Skin epidermis (tissue), 12 donors: Measurements from ENCODE around the gene C4orf50.
"Not testable (repeated sequence)": the region's sequence is repeated elsewhere in the genome, so short reads cannot be mapped to it uniquely, and the experiment has no call there.

Experiments
- H3K27ac ChIP-seq, 21 experiments: fragments of 200-600 bp; sonication (generic) in 11 of 21; one replicate each; pipeline ENCODE4 v1.5.0; 2020; ENCODE audit warnings: mild to moderate bottlenecking in 3 of 21, inconsistent platforms in 2 of 21, moderate library complexity in 2 of 21
- H3K4me3 ChIP-seq, 7 experiments: fragments of 200-600 bp; sonication (generic) in 2 of 7; one replicate each; pipeline ENCODE4 v1.5.0; 2020; ENCODE audit warnings: inconsistent platforms in 2 of 7, mild to moderate bottlenecking in 2 of 7, moderate library complexity in 1 of 7

Gene C4orf50

DNA sequence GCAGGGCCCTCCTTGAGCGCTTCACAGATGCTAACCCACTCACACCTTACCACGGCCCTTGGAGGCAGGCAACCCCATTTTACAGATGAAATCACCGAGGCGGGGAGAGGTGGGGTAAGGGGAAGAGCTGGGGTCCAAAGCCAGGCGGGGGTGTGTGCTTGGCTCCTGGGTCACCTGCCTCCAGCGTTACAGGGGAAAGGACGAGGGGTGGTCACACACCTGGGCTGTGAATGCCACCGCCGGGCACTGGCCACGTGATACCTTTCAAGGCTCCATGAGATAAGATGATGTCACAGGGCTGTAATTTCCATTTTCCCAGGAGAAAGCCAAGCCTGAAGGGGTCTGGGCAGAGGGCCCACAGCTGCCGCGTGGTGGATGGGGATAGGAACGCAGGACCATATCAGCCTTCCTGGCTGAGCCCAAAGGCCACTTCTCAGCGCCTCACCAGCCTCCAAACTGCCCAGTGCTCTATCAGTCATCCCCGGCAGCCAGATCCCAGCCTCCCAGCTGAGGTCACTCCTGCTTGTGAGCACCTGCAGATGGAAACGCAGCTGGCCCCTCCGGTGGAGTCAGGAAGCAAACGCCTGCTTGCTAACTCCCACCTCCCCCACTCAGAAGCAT, 62.9 kb downstream of the C4orf50 start:
- Histone ChIP-seq H3K27ac (no peak overlapping the region), H3K4me3 (no peak overlapping the region)

DNA sequence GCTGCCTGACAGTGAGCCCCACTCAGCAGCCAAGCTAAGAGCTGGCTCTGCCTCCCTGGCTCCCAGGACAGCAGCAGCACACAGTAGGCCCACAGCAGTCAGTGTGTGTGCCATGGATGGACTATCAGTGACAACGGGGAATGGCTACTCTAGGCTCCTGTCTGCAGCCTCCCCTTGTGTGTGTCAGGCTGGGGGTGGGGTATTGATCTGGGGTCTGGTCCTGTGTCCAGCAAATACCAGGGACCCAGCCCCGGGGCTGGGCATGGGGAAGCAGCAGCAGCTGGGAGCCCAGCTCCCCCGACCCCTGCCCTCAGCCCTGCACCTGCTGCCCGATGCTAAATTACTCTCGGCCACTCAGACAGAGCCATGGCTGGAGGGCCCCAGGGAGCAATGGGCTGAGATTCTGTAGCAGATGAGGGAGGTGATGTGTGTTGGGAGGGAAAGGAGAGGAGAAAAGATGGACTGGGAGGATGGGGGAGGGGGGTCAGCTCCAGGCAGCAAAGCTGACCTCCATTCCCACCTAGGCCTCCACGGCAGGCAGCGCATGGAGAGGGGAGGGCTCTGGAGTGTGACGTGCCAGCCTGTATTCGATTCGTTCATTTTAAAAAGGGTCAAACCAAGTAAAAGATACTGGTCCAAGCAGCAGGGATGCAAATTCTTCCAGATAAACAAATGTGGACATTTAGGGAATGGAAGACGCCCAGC, 64.0 kb downstream of the C4orf50 start:
- Histone ChIP-seq H3K27ac (no peak overlapping the region), H3K4me3 (no peak overlapping the region)

DNA sequence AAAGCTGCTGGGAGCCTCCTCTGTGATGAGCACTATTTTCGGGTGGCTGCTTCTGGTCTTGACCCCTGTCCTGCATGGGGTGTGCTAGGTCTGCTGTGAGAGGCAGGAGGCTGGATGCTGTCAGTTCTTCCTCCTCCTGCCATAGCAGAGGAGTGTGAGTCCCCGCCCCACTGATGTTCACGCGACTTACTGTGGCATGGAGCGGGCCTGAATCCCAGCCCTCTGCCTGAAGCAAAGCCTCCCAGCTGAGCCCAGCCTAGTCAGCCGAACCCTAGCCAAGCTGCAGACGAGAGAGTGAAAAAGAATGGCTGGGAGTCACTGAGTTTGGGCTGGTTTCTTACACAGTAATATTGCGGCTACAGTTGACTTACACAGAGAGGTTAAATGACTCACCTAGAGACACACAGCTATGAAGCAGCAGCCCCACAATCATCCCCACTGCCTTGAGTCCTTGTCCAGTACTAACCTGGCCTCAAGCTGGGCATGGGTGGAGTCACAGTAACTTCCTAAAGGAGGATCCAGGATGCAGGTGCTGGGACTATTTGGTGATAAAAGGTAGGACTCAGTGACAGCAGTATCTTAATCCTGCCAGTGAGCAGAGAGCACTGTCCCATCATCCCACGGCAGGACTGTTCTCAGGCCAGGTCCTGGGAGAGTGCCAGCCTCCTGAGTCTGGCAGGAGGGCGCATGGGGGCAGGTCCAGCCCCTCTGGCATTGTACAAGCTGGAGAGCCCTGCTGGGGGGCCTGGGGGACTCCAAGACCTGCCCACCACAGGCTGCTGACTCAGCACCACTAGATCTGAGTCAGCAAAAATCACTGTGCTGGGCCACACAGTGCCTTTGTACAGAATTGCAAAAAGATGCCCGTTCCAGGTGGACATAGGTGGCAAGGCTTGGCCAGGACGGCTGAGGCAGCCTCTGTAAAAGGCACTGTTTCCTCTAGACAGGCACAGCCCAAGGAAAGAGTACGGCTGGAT, 65.0 kb downstream of the C4orf50 start:
- H3K4me3 ChIP-seq, result no peak overlapping the region
- H3K27ac ChIP-seq, result no peak overlapping the region

DNA sequence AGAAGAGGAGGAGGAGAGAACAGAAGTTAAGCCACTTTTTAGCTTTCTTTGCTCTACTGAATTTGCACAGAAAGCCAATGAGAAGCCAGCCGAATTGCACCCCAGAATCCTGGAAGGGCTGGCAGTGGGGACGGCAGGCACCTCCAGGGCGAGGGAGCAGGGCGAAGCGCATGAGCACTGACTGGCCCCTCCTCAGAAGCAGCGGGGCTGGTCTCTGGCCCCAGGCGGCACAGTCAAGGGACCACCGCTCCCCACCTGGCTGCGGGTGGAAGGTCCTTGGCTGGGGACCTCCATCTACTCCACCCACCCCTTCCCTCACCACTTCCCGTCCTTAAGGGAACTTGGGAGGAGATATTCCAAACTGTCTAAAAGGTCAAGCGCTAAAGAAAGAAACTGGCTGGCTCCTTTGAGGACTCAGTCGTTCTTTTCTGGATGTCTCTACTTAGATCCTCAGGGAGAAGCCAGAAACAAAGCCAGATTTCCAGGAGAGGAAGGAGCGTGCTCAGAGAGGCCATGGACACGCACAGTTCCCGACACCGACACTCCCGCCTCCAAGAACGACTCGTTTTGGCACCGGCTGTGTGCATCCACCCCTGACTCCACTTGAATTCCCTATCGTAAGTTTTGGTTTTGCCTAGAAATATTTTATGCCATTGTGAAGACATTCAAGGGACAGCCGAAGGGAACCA, 65.8 kb downstream of the C4orf50 start:
- no peak overlapping the region for H3K27ac ChIP-seq
- H3K4me3 ChIP-seq, result no peak overlapping the region

DNA sequence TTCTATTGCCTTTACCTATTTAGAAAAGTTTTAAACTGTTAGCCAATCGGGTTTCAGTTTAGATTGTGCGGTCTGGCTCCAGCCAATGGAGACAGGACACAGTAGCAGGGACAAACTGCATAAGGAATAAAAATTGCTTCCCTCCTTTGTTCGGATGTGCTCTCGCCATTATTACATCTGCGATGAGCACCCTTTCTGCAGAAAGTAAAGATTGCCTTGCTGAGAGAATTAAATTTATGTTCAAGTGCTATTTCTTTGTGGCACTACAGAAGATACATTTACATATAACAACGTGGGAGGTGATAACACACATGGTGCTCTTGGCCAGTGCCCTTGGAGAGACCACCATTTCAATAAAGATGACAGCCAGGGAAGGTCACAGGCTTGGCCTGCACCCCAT, 71.6 kb downstream of the C4orf50 start:
- not testable (repeated sequence) for H3K27ac ChIP-seq

DNA sequence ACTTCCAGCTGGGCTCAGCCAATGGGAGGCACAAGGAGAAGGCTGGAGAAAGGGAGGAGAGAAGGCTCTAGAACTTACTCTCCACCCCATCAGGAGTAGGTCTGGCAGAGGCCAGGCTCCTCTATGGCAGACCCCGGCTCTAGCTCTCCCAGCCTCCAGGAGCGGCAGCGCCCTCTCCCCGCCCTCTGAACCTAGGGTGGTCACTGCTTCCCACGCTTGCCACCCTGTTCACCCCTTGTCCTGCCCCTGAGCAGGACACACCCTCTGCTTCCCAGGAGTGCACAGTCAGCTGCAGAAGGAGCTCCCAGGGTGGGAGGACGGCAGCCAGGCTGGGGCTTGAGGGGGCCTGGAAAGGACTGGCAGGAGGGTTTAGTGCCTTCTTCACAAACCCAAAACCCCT, 72.3 kb downstream of the C4orf50 start:
- Histone ChIP-seq H3K4me3 (no peak overlapping the region), H3K27ac (no peak overlapping the region)

More for the DNA sequence above, 71.6 kb downstream of the C4orf50 start:
- not testable (repeated sequence) for H3K4me3 ChIP-seq

DNA sequence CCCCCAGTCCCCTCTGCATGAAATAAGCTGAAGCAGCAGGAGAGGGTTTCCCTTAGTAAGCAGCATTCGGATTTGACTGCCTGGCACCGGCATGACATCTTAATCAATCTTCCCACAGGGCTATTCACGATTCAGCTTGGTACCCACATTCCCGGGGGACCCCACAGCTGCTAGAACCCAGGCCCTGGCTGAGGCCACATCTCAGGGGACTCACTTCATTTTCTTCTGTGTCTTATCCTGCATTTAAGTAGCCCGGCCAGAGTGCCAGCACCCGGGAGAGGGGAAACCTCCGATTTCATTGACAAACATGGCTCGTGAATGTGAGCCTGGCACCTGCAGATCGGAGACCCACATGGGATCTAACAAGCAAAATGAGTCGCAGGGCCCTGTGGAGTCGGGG, 73.1 kb downstream of the C4orf50 start:
- H3K27ac ChIP-seq, result no peak overlapping the region
- no peak overlapping the region for H3K4me3 ChIP-seq

DNA sequence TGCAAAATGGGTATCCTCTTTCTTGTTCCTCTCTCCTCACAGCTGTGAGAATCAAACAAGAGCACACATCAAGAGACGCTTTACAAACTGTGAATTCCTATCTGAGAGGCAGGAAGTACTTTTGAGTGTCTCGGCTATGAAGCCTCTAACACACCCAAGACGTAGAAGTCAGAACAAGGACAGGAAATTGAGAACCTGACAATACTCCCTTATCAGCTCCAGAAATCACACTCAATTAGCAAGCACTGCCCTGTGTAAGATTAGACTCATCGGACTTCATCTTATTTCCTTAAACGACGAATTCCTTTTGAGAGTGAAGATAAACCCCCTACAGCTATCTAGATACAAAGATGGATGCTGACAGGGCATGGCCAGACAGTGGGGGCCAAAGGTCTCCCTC, 74.7 kb downstream of the C4orf50 start:
- Histone ChIP-seq H3K27ac (no peak overlapping the region), H3K4me3 (no peak overlapping the region)

DNA sequence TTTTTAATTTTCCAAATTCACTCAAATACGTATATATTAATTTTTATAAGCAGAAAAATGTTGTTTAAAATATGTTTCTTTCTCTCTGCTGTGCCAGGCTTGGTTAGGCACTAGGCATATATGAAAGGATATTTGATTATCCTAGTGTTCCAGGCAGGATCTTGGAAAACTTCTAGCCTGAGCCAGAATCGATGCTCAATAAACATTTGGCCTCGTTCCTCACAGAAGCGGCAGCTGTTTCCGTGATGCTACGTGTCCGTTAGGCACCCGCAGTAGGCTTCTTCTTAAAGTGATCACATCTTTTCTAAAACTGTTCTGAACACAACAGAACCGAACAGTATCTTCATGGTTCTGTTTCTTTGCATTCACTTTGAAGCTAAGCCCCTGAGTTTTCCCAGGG, 75.3 kb downstream of the C4orf50 start:
- H3K4me3 ChIP-seq, result no peak overlapping the region
- no peak overlapping the region for H3K27ac ChIP-seq

DNA sequence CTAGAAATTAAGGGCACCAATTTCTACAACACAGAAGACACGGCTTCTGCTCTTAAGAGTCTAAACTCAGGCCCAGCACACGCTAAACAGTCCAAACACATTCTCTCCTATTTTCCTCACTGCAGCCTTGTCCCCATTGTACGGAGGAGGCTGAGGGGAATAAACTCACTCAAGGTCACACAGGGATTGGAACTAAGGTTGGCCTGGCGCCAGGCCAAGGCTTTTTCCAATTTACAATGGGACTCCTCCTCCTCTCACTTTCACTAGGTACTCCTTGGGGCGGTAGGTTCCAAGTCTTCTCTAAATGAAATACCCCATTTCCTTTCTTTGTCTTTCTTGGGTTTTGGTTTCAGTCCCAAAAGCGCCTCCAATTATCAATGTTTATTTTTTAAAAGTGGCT, 76.6 kb downstream of the C4orf50 start:
- no peak overlapping the region for H3K4me3 ChIP-seq

DNA sequence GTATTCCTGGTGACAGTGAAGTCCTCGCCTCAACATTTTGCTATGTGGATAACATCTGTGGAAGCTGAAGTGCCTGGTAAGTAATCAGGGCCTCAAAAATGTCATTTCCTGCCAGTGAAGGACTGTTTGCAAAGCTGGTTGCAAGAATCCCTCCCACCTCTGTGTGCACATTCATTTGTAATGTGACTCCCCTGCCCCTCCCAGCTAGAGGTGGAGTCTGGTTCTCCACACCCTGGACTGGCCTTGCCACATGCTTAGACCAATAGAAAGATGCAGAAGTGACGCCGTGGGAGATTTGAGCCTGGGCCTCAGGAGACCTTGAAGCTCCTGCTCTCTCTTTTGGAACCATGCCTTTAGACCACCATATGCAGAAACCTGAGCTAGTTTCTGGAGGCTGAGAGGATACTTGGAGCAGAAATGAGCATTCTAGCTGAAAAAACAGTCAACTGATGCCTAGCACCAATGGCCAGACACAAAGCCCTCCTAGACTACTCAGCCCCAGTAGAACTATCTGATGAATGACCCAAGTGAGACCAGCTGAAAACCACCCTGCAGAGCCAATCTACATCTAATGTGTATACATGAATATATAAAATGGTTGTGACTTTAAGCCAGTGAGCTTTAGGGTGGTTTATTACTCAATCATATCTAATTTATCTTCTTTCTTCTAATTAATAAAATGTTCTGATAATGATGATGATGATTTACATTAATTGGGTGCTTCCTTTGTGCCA, 77.6 kb downstream of the C4orf50 start:
- Histone ChIP-seq H3K4me3 (no peak overlapping the region), H3K27ac (no peak overlapping the region)

More for the DNA sequence above, 76.6 kb downstream of the C4orf50 start:
- no peak overlapping the region for H3K27ac ChIP-seq

DNA sequence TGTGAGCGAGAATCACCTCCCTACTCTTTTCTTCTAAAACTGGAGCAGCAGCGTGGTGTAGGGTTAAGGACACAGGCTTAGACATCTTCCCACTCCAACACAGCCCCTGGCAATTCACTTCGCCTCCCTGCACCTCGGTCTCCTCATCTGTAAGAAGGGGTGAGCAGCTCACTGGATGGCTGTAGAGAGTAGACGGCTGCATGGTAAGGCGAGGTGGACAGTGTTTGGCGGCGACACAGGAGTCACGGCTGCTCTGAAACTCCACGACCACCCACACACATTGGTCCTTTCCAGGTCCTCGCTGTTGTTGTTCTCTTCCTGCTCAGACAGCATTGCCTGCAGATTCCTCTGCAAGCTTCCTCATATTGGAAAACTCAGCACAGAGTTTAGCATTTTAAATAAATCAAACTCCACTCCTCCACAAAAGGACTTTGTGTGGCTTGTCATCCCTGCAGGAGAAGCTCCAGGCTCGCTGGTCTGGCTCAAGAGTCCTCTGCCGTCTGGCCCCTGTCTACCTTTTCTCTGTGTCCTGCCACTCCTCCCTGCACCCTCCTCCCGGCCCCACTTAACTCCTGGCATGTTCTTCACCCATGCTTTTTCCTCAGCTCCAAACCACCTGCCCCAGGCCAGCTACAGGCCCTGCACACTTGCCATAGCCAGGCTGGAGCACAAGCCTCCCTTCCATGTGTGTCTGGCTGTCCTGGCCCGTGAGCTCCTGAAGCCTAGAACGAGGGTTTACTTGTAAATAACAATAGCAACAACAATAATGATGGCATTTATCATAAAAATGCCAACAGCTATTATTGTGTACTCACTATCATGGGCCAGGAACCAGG, 84.0 kb downstream of the C4orf50 start:
- Histone ChIP-seq H3K27ac (no peak overlapping the region), H3K4me3 (no peak overlapping the region)

DNA sequence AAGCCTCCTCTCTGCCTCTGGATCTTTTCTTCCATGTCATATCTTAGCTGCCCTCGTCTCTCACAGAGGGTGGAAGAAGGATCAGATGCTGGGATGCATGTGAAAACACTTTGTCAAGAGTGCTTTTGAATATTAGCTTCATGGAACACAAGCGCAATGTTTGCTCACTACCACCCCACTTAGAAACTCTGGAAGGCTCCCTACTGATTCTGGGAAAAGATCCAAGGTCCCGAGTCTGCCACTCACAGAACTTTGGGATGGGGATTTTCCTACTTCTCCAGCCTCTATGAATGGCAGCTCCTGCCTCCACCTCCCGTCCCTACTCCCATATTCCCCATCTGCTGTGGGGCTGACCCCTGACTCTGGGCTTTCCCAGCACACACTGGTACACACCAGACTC, 85.1 kb downstream of the C4orf50 start:
- H3K27ac ChIP-seq, result no peak overlapping the region
- H3K4me3 ChIP-seq, result no peak overlapping the region

DNA sequence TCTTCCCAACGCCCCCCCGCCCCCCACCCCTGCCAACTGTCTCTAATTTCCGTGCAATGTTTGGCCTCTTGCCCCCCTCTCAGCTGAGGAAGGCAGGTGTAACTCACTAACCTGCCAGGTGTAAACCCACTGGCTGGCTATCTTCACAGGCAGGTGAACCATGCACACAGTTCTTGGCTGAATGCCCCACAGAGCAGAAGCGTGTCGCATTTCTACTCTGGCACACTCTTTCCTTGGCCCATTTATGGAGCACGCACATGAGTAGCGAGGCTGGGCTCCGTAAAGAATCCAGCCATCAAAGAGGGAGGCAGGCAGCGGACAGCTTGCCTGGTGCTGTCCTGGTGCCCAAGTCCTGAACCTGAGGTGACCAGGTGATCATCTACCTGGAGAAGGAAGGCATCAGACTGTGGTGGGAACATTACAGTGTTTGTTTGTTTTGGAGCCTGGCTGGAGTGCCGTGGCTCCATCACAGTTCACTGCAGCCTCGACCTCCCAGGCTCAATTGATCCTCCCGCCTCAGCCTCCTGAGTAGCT, 86.1 kb downstream of the C4orf50 start:
- Histone ChIP-seq H3K27ac (no peak overlapping the region), H3K4me3 (no peak overlapping the region)

DNA sequence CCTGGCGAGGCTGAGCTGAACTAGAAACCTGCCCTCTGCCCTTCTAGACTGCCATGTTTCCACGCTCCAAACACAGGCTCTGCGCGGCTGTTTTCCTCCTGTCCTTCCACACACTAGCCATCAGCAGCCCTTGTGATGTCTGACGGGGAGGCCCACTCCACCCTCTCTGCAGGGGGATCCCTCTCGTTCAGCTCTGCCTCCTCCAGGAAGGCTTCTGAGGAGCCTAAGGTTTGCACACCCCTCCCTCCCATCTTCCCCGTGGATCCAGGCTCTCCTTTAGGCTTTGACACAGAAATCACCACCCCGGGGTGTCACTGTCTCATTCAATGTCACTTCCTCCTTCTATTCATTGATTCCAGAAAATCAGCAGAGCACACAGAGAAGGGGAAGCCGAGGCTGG, 86.7 kb downstream of the C4orf50 start:
- Histone ChIP-seq H3K27ac (no peak overlapping the region), H3K4me3 (no peak overlapping the region)

DNA sequence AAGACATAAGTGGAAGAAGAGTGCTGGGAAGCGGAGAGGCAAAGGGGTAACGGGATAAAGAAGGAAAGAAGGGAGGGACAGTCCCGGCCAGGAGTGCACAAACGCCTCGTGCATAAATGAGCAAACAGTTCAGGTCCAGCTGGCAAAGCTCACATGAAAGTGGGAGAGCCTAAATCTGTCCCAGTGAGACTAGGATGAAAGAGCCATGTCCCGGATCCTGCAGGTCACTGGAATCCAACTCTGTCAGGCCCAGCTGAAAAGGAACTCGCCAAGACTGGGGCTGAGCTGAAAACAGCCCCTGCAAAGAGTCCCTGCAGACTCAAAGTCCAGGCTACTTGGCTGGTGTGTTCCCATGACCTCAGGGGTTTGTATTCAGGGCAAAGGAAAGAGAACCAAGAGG, 87.4 kb downstream of the C4orf50 start:
- no peak overlapping the region for H3K27ac ChIP-seq
- no peak overlapping the region for H3K4me3 ChIP-seq

DNA sequence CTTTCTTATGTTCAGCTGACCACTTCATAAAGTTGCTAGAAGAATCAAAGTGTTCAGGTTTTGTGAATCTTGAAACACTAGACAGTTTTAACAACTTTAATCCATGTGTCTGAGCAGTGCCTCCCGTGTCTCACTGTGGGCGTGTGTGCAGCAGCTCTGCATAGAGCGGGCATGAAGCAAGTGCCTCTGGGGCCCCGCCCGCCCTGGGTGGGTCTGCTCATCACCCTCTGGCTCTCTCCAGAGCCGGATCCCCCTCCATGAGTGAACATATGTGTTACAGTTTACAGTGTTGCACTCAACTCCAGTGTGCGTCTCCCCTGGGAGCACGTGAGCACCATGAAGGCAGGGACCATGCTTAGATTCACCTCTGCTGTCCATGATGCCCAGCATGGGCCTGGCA, 87.8 kb downstream of the C4orf50 start:
- Histone ChIP-seq H3K4me3 (no peak overlapping the region), H3K27ac (no peak overlapping the region)

DNA sequence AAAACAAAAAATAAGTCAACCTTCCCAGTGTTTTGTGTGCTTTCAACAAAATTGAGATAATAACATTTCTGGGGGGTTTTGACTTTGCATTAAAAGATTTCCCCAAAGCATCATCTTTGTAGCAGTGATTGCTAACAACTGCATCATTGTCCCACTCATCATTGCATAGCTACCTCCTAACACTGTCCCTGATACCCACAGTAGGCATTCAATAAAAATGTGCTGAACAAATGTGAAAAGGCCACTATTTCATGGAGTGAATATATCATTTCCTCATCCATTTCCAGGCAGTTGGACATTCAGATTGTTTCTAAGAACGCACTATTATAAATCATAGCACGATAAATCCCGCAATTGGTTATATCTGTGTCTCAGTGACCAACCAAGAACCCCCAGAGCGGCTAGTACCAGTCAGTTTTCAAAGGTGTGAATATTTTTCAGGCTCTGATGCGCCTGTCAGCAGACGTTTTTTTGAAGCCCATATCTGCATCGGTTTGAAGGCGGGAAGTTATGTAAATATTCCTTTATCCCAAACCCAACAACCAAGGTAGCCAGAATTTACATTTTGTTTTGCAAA, 89.3 kb downstream of the C4orf50 start:
- no peak overlapping the region for H3K27ac ChIP-seq

More for the DNA sequence above, 89.3 kb downstream of the C4orf50 start:
- no peak overlapping the region for H3K4me3 ChIP-seq
